ENCODE measurements around the gene OR51B4.
"Not testable (repeated sequence)": the region's sequence is repeated elsewhere in the genome, so short reads cannot be mapped to it uniquely, and the experiment has no call there.

The OR51B4 gene

GRCh38 chr11:5301846-5302245 lies at the start of gene OR51B4:
Gene OR51B4, minus strand, starts transcription at chr11:5301946. Its CDS starts 0 bp downstream, at chr11:5301946.
- no peaks in the 10 kb centered on the region for H3K9me3 Mint-ChIP-seq
- no peak within 1 kb of the TSS for H3K4me3 Mint-ChIP-seq
- H3K27me3 Mint-ChIP-seq (ENCODE audit: low read depth): no peaks in the 10 kb centered on the region
- H3K4me1 Mint-ChIP-seq (ENCODE audit: low read depth): no peaks in the 10 kb centered on the region
- no peak for DNase-seq (ENCODE audit: low spot score)
- H3K27ac Mint-ChIP-seq: no peak within 1 kb of the TSS
- H3K36me3 Mint-ChIP-seq (ENCODE audit: low read depth): no peaks in the 10 kb centered on the region

GRCh38 chr11:5351208-5351607 lies 49.5 kb upstream of the OR51B4 start, which contains the start of gene OR51B6:
Gene OR51B6, plus strand, starts transcription at chr11:5351508. Its CDS starts 0 bp downstream, at chr11:5351508.
- H3K36me3 Mint-ChIP-seq (ENCODE audit: low read depth): no peaks in the 10 kb centered on the region
- DNase-seq (ENCODE audit: low spot score): no peak
- H3K27ac Mint-ChIP-seq: no peak within 1 kb of the TSS
- no peak within 1 kb of the TSS for H3K4me3 Mint-ChIP-seq
- H3K9me3 Mint-ChIP-seq: no peaks in the 10 kb centered on the region
- no peaks in the 10 kb centered on the region for H3K27me3 Mint-ChIP-seq (ENCODE audit: low read depth)
- H3K4me1 Mint-ChIP-seq (ENCODE audit: low read depth): no peaks in the 10 kb centered on the region

- Mint-ChIP-seq H3K9me3 (no peaks in the 10 kb centered on the region), H3K4me3 (no peak overlapping the region), H3K36me3 (ENCODE audit: low read depth) (no peaks in the 10 kb centered on the region), H3K27ac (no peak overlapping the region), H3K4me1 (ENCODE audit: low read depth) (no peaks in the 10 kb centered on the region), H3K27me3 (ENCODE audit: low read depth) (no peaks in the 10 kb centered on the region)
- DNase-seq (ENCODE audit: low spot score): no peak
Measured at GRCh38 chr11:5349550-5349949, 47.8 kb upstream of the OR51B4 start.

GRCh38 chr11:5348551-5349194 lies 46.9 kb upstream of the OR51B4 start:
- DNase-seq (ENCODE audit: low spot score): no peak
- H3K27me3 Mint-ChIP-seq (ENCODE audit: low read depth): no peaks in the 10 kb centered on the region
- H3K27ac Mint-ChIP-seq: no peak overlapping the region
- no peaks in the 10 kb centered on the region for H3K36me3 Mint-ChIP-seq (ENCODE audit: low read depth)
- H3K9me3 Mint-ChIP-seq: no peaks in the 10 kb centered on the region
- no peak overlapping the region for H3K4me3 Mint-ChIP-seq
- no peaks in the 10 kb centered on the region for H3K4me1 Mint-ChIP-seq (ENCODE audit: low read depth)

GRCh38 chr11:5345831-5346230 lies 44.1 kb upstream of the OR51B4 start:
- Mint-ChIP-seq H3K27ac (no peak overlapping the region), H3K27me3 (ENCODE audit: low read depth) (no peaks in the 10 kb centered on the region), H3K4me3 (no peak overlapping the region), H3K9me3 (no peaks in the 10 kb centered on the region), H3K4me1 (ENCODE audit: low read depth) (no peaks in the 10 kb centered on the region), H3K36me3 (ENCODE audit: low read depth) (no peaks in the 10 kb centered on the region)
- DNase-seq (ENCODE audit: low spot score): no peak

- Mint-ChIP-seq H3K27me3 (ENCODE audit: low read depth) (no peaks in the 10 kb centered on the region), H3K27ac (no peak within 1 kb of the TSS), H3K9me3 (no peaks in the 10 kb centered on the region), H3K4me1 (ENCODE audit: low read depth) (no peaks in the 10 kb centered on the region), H3K4me3 (no peak within 1 kb of the TSS), H3K36me3 (ENCODE audit: low read depth) (no peaks in the 10 kb centered on the region)
- no peak for DNase-seq (ENCODE audit: low spot score)
Measured at GRCh38 chr11:5343474-5344335, 42.0 kb upstream of the OR51B4 start, which contains the start of gene OR51B5. Gene OR51B5, minus strand, starts transcription at chr11:5343524. Its CDS starts 0 bp downstream, at chr11:5343524.

GRCh38 chr11:5339771-5340322 lies 38.1 kb upstream of the OR51B4 start:
- Mint-ChIP-seq H3K36me3 (ENCODE audit: low read depth) (no peaks in the 10 kb centered on the region), H3K4me3 (no peak overlapping the region), H3K9me3 (no peaks in the 10 kb centered on the region), H3K27me3 (ENCODE audit: low read depth) (no peaks in the 10 kb centered on the region), H3K27ac (no peak overlapping the region), H3K4me1 (ENCODE audit: low read depth) (no peaks in the 10 kb centered on the region)
- DNase-seq (ENCODE audit: low spot score): no peak

- H3K9me3 Mint-ChIP-seq; DNase-seq (ENCODE audit: low spot score); H3K27ac Mint-ChIP-seq; H3K36me3 Mint-ChIP-seq (ENCODE audit: low read depth); H3K4me1 Mint-ChIP-seq (ENCODE audit: low read depth); H3K4me3 Mint-ChIP-seq; H3K27me3 Mint-ChIP-seq (ENCODE audit: low read depth): not testable (repeated sequence)
Measured at GRCh38 chr11:5337253-5337652, 35.5 kb upstream of the OR51B4 start.

GRCh38 chr11:5336331-5336730 lies 34.6 kb upstream of the OR51B4 start:
- Mint-ChIP-seq H3K27ac (no peak overlapping the region), H3K36me3 (ENCODE audit: low read depth) (no peaks in the 10 kb centered on the region), H3K27me3 (ENCODE audit: low read depth) (no peaks in the 10 kb centered on the region), H3K9me3 (no peaks in the 10 kb centered on the region), H3K4me3 (no peak overlapping the region), H3K4me1 (ENCODE audit: low read depth) (no peaks in the 10 kb centered on the region)
- DNase-seq (ENCODE audit: low spot score): no peak

- Mint-ChIP-seq H3K27ac (no peak overlapping the region), H3K9me3 (no peaks in the 10 kb centered on the region), H3K36me3 (ENCODE audit: low read depth) (no peaks in the 10 kb centered on the region), H3K4me3 (no peak overlapping the region), H3K4me1 (ENCODE audit: low read depth) (no peaks in the 10 kb centered on the region), H3K27me3 (ENCODE audit: low read depth) (no peaks in the 10 kb centered on the region)
- DNase-seq (ENCODE audit: low spot score): no peak
Measured at GRCh38 chr11:5335170-5335569, 33.4 kb upstream of the OR51B4 start.

- DNase-seq (ENCODE audit: low spot score): no peak
- Mint-ChIP-seq H3K4me1 (ENCODE audit: low read depth) (no peaks in the 10 kb centered on the region), H3K27ac (no peak within 1 kb of the TSS), H3K27me3 (ENCODE audit: low read depth) (no peaks in the 10 kb centered on the region), H3K36me3 (ENCODE audit: low read depth) (no peaks in the 10 kb centered on the region), H3K4me3 (no peak within 1 kb of the TSS), H3K9me3 (no peaks in the 10 kb centered on the region)
Measured at GRCh38 chr11:5324197-5324596, 22.5 kb upstream of the OR51B4 start, which contains the start of gene OR51B2. Gene OR51B2, minus strand, starts transcription at chr11:5324297. Its CDS starts 0 bp downstream, at chr11:5324297.

- no peaks in the 10 kb centered on the region for H3K9me3 Mint-ChIP-seq
- H3K36me3 Mint-ChIP-seq (ENCODE audit: low read depth): no peaks in the 10 kb centered on the region
- no peak for DNase-seq (ENCODE audit: low spot score)
- H3K27ac Mint-ChIP-seq: no peak overlapping the region
- H3K4me1 Mint-ChIP-seq (ENCODE audit: low read depth): no peaks in the 10 kb centered on the region
- H3K27me3 Mint-ChIP-seq (ENCODE audit: low read depth): no peaks in the 10 kb centered on the region
- no peak overlapping the region for H3K4me3 Mint-ChIP-seq
Measured at GRCh38 chr11:5317292-5317691, 15.5 kb upstream of the OR51B4 start.

- not testable (repeated sequence) for H3K4me1 Mint-ChIP-seq (ENCODE audit: low read depth); H3K27ac Mint-ChIP-seq; H3K9me3 Mint-ChIP-seq; H3K4me3 Mint-ChIP-seq; H3K27me3 Mint-ChIP-seq (ENCODE audit: low read depth); DNase-seq (ENCODE audit: low spot score); H3K36me3 Mint-ChIP-seq (ENCODE audit: low read depth)
Measured at GRCh38 chr11:5313326-5314023, 11.7 kb upstream of the OR51B4 start.

GRCh38 chr11:5310423-5310822 lies 8.7 kb upstream of the OR51B4 start:
- Mint-ChIP-seq H3K4me3 (no peak overlapping the region), H3K4me1 (ENCODE audit: low read depth) (no peaks in the 10 kb centered on the region), H3K27me3 (ENCODE audit: low read depth) (no peaks in the 10 kb centered on the region), H3K36me3 (ENCODE audit: low read depth) (no peaks in the 10 kb centered on the region), H3K27ac (no peak overlapping the region), H3K9me3 (no peaks in the 10 kb centered on the region)
- no peak for DNase-seq (ENCODE audit: low spot score)
